RPMI8226 (cell line): ENCODE data around the gene MEGF11.

ENCODE experiments used
- DNase-seq: peaks from one replicate; pipeline ENCODE4 v3.0.0-alpha.2; 2015

The MEGF11 gene

DNA sequence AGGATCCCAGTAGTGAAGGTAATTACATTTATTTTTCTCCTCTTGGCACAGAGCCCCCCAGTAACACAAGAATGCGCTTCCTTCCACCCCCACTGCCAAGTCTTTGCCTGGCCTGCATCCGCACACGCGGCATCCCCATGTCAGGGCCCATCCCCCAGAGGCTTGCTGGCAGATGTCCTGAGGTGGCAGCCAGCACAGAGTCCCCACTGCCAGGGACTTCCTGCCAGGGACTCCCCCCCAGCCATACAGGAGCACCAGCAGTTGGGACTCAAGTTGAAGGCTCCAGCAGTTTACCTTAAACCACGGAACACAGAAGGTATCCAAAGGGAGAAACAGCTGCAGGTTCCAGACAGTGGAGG is 41.0 kb downstream of the MEGF11 start:
- DNase-seq, result no peak

DNA sequence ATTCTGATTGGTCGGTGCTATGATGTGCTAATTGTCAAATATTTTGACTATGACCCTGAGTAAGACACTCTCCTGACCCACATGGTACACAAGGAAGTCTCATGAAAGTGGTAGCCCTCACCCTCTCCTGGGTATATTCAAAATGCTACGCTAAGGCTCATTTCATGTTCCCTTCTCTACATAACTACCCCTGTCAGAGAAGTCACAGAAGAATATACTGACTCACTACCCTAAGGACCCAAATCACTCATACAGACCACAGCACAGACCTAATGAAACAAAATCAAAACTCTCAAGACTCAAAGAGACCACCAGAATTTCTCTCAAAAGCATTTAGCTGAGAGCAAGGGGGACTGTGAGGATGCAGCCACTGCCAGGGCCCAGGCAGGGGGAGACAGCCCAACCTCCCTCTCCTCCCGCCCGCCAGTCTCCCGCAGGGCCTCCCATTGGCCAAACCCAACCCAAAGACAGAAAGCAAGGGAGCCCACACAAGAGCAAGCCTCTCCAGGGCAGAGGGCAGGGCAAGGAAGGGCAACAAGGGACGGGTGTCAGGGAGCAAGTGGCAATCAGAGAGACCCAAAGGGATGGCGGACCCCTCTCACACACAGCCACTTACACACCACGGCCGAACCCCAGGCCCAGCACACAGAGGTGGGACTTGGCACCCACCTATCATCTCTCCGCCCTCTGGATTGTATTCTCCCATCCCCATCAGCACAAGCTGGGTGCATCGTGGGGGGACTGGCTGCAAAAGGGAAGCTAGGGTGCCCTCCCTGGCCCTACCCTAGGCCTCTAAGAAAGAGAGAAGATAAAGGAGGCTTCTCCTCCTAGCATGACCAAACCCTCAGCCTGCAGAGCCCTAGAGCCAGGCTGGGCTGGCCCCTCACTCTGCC is 41.6 kb downstream of the MEGF11 start:
- no peak for DNase-seq

DNA sequence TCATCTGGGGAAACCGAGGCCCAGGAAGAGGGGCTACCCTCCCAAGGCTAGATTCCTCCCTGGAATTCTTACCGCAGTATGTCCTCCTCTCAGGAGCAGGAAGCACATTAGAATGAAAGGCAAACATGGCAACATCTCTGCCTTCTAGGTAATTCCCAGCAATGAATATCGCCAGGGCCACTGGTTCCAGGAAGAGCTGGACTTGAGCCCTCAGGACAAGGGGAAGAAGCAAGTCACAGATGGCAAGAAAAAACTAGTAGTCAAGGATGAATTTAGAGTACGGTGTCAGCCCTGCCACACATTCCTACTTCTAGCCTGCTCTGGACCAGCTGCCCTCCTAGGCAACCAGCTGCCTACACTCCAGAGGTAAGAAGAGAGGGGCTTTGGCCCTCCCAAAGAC is 42.9 kb downstream of the MEGF11 start:
- no peak for DNase-seq

DNA sequence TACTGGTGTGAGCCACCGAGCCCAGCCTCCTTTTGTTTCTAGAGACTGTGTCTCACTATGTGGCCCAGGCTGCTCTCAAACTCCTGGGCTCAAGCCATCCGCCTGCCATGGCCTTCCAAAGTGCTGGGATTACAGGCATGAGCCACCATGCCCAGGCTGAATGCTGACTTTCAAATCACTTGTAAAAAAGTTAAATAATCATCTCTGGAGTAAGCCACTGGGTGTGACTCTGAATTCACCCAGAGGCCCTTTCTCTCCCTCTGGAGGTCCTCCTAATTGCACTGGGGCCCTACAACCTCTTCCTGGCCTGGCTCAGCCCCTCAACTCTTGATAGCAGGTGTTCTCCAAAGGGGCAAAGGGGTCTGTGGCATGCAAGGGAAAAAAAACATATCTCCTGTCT is 54.8 kb downstream of the MEGF11 start:
- DNase-seq, result no peak

DNA sequence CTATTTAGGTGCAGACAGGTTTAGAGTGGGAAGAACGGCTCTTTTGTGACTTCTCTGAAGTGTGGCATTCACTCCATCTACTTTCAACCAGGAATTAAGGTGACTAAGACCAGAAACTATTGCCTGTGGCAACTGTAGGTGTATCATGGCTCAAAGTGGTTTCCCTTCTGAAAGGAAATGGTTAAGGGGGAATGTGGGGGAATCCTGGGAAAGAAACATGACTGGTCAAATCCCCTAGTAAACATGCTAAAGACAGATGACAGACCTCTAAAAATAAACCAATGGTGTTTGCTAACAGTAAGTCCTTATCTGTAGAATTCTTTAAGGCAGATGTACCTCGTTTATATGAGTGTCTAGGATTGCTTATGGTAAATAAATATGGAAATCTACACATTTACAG is 56.9 kb downstream of the MEGF11 start:
- no peak for DNase-seq

DNA sequence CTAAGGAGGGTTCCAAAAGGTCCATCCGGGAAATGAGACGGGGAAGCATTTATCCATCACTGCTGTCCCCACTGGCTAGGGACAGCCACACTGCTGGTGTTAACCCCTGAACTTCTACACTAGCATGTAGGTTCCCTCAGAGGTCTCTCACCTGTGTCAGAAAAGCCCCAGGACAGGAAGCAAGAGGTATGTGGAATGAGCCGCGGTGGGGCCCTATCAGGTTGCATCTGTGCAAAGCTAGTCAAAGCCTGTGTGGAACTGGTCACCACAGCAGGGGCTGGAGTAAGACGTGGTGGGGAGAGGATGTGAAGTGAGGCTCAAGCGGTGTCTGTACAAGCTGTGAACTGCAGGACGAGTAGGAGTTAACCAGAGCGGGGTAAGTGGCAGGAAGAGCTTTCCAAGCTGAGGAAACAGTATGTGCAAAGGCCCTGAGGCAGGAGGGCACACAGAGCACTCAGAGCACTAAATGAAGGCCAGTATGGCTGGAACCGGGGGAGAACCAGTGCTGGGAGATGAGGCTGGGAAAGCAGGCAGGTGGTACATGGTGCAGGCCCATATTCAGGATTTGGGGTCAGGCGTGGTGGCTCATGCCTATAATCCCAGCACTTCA is 57.8 kb downstream of the MEGF11 start:
- DNase-seq, result no peak

DNA sequence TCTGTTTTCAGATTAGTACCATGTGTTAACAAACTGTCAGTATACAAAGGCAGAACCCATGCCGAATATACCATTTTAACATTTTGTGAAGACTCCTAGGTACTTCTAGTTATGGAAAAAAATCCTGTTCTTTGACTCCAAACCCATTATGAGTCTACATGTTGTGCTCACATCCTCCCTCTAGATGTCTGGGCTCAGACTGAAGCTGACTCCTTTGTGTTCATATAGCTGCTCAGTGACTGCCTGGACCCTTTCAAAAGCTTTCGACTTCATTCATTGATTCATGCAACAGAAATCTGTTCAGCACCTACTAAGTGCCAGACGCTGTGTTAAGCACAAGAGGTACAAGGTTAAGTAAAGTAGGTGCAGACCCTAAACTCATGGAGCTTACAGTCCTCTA is 60.5 kb downstream of the MEGF11 start:
- no peak for DNase-seq

DNA sequence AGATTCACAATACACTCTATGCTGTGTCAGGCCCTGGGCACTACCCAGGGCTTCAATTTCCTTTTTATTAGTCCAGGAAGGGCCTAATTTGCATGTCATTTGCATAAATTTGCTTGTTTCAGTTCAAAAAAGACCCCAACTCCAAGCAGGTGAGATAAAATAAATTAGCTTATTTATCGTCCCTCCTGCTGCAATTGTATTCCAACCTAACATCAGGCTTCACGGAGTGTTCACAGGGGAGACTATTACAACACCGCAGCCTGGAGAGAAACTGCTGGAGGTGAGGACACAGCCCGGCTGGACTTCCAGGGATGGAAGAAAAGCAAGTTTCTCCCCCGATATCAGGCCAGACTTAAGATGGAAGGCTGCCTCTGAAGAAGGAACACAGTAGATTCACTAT is 62.8 kb downstream of the MEGF11 start:
- no peak for DNase-seq

DNA sequence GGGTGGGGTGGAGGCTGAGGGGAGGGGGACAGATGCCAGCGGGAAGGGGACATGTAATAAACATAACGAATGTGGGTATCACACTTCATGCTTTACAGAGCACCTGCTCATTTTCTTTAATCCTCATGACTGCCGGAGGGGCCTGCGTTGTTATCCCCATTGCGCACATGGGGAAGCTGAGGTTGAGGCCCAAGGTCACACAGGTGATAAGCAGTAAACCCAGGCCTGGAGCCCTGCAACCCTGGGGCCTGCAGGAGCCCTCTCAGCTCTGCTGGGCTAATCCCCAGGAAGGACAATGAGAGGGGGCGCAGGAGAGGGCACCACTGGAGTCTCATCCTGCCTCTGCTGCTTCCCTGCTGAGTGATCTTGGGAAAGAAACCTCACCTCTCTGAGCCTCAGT is 64.3 kb downstream of the MEGF11 start:
- no peak for DNase-seq

DNA sequence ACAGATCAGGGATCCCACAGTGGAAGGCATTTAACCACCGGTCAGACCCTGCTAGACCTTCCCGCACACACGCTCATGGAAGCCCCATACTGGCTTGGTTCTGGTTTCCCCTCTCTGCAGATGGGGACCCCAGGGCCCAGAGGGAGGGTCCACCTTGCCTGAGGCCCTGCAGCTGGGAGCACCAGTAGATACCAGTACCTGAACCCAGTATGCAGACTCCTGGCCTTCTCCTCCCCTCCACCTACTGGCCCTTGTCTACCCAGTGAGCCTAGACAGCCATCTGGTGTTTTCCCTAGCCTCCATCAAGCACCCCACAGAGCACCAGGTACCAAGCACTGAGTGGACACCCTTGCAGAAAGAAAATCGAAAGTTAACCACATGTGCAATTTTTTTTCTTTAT is 65.1 kb downstream of the MEGF11 start:
- DNase-seq, result peak; percentile 50

DNA sequence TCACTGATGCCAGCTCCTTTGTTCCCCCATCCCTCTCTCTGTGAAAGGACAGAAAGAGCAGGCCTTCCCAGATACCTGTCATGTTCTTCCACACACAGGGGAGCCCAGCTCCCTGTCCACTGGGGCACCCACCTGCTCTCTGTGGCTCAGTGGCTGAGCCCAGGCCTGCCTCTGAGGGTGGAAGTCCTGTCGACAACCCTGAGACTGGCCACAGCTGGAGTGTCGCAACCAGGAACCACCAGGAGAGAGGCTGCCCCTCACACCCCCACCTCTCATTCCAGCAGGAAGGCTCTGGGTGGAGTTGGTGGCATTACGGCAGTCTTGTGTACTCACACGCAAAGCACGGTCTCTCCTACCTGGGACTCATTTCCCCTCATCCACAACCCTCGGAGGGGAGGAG is 66.3 kb downstream of the MEGF11 start:
- DNase-seq, result no peak

DNA sequence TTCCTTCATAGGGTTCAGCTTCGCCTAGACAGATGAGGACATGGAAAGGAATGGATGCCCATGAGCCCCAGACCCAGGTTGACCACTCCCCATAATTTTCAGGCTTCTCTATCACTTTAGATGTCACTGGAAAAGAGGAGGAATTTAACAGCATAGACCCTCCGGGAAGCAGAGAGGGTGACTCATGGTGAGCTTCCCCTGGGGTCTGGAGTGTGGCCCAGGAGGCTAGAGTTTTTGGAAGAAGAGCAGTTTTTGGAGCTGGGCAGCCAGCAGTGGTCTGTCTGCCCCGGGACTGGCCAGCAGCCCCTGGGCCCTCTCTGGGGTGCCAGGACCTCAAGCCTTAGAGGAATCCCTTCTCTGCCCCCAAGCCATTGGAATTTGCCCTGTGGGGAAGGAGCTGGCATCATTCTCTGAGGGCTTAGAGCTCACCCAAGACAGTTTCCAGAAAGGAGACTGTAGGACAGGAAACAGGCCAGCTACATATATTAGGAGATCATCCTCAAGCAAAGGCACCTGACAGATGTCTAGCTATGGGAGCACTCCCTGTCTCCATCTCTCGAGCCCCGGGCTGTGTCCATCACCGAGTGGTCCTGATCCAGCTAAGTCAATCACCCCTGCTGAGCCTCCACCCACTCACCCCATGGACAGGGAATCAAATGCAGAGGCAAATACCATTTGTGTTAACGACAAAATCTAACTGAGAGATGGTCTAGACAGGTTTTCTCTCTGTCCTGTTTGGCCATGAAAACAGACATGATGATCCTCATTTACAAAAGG is 67.3 kb downstream of the MEGF11 start:
- DNase-seq, result no peak

DNA sequence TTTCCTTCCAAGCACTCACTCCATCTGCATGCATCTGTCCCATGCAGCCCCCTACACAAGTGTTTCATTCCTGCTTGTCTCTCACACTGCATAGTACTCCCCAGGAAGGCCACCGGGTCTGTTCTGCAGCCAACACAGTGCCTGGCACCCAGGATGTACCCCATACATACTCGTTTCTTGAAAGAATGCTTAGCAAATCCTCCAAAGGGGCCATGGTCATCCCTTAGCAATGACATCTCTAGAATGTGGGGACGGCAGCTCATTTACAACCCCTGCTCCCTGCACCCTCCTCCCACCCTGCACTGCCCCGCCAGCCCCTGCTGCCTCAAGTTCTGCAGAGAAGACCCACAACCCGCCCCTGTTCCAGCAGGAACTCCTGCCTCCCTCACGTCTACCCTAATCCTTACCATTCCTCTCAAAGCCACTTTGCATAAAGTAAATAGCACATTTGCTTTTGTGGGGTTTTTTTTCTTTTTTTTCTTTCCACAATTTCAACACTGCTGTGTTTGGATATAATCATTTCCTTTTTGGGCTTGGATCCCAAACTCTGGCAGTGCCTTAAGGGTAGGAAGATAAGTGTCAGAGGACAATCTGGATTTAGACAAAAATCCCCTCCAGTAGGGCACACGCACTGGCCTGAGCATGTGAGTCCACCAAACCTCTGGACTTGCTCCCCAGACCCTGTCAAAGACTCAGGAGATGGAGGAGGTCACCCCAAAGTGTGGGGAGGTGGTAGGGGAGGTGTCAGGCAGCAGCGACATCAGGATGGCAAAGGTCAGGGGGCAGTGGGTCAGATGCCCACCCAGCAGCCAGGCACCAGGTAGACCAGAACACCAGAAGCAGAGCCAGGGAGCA is 68.4 kb downstream of the MEGF11 start:
- no peak for DNase-seq

DNA sequence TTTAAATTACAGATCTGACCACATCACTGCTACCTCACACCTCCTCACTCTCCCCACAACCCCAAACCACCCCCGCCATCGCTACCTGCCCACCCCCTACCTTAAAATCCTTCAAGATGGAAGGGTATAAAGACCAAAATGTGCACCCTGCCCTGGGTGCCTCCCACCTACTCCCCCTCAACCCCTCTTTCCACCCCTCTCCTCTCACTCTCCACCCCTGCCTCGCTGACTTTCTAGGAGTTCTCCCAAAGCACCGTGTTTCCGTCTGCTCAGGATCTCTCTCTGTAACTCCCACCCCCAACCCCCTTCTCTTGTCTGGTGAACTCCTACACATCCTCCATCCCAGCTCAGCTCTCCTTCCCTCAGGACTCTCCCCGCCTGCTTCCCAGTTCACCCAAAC is 69.1 kb downstream of the MEGF11 start:
- DNase-seq, result no peak

DNA sequence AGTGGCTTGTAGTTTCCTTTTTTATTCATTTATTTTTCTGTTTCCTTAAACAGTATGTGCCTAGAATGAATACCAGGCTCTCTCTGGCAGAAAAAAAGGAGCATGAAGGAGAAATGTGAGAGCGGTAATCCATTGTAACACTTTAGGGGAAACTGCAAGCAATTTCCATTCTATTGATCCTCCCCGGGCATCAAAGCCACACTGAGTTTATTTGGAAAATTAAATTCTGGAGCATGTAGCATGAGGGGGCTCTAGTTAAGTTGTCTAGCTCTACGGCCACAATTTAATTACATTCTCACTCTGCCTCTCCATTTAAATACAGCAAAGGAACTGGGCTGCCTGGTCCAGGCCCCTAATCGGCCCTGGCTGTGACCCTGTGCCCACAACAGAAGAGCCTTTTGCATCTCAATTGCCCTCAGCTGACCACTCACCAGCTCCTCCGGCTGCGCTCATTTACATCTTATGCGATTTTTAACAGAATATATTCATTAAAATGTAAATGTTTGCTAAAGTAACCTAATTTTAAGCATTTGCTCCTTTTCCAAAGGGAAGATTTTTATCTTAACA is 72.9 kb downstream of the MEGF11 start:
- no peak for DNase-seq

DNA sequence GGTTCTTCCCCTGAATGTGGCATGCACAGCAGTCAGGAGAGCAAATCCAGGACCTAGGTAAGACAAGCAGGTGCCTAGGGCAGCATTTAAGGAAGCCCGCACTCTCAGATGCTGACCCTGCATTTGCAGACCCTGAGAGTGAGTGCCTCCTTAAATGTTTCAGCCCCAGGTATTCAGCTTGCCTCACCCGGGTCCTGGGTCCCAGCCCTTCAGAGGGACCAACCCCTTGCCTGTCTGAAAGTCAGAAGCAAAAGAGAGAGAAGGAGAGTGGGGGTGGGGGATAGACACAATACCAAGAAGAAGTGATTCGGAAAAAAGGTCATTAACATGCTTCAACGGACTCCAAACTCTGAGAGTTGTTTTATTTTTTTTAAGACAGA is 75.0 kb downstream of the MEGF11 start:
- DNase-seq, result peak; percentile 23

DNA sequence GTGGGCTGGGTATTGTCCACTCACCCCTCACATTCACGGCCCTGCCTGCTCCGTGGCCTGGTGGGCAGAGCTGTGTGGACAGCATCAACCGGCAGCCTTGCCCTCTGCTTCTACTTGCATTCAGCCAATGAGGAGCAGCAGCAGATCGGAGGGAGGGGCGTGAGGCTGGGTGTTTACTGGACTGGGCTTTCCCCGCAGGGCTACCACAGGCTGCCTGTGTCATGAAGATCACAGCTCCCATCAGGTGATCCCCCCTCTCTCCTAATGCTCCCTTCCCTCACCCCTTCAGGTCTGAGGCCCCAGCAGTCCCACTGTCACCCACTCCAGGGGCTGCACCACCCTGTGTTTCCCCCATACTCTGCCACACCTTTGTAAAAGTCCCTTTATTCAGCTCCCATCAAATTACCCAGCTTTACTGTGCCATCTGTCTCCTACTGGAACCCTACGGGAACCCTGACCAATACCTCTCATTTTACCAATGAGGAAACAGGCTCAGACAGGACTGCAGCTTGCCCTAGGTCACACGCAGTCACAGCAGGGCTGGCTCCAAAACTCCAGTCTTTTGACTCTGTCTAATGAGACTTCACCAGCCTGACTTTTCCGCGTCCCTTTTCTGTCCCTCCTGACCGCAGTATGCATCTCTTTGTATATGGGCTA is 81.1 kb downstream of the MEGF11 start:
- no peak for DNase-seq

DNA sequence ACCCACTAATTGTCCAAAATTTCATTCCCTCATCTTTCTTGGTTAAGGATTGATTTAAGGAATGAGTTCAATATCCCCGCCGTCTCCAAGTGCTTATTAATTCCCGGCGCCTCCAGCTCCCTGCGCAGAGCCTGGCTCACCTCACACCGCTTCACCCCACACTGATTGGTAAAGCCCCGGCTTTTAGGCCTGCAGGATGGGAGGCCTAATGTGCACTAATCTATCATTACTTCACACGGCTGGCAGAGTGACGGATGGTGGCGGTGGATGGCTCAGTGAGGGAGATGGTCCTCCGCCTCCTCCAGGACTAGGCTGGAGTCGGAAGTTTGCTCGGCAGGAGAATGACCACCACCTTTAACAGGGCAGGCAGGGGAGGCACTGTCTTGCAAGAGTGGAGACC is 81.7 kb downstream of the MEGF11 start:
- no peak for DNase-seq

DNA sequence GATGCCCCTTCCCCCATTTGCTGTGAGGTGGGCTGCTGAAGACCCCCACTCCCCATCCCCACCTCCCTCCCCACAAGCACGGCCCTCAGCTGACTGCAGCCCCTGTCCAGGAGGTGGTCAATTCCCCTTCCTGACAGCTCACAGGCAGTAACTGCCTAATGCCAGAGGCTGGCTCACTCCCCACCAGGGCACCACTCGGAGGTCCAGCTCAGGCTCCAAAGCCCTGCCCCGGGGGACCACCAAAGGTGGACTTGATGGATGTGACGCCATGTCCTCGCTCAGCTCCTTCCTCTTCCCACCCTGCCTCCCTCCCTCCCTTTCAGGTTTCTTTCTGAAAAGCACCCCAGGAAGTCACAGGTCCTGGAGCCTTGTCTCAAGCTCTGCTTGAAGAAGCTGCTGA is 82.8 kb downstream of the MEGF11 start:
- no peak for DNase-seq

DNA sequence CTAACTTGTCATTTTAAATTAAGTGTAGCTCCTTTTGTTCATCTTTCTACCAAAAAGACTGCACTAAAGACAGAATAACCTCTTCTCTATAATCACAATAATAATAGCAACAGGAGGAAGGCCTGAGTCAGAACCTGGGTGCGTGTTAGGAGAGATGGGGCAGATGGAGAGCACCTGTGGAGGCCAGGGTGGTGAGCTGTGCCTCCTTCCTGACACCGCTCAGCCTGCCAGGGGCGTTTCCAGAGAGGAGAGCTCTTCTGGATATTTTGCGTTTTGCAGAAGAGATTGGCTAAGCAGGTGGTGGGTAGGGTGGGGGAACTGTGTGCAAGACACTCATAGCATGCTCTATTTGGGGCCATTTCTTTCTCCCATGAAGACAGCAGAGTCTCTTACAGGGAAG is 83.5 kb downstream of the MEGF11 start:
- DNase-seq, result no peak

DNA sequence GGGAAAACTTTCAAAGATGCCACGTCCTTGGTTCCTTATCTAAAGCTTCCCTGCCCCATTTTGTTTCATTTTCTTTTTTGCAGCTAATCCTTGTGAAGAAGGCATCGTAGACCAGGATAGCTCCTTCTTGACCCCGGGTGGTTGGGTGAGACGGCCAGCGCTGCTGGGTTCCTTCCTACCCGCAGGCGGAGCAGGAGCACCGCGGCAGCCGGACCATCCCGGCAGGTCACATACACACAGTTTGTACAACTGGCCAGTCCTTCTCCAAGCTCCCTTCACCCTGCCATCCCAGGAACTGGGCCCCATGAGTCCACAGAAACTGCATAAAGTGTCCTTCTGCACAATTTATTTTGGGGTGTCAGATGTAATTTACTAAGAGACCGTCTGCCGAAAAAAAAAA is 83.9 kb downstream of the MEGF11 start:
- DNase-seq, result no peak

DNA sequence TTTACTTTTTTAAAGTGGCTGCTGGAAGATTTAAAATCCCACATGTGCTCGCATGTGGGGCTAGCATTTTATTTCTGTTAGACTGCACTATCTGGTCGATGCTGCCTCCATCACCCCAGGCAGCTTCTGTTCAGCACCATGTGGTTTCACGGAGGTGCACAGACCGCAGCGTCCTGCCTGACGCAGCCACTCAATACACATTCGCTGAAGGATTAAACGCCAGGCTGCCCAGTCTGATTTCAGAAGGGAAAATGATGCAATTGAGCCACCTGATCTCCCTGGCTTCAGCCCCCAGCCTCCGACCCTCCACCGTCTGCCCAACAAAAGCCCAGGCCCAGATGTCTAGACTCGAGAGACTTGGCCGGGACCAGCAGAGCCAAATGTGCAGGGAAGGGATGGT is 84.5 kb downstream of the MEGF11 start:
- DNase-seq, result no peak
